NOMO-1 (cell line): ENCODE measurements around the gene NEK6.
A peak's percentile ranks its signal among the peaks of the same experiment; 100 is the strongest.
"Not testable (repeated sequence)": the region's sequence is repeated elsewhere in the genome, so short reads cannot be mapped to it uniquely, and the experiment has no call there.

Source experiments
- DNase-seq, 2 experiments: peaks; one replicate each; lab custom pipeline; 2025; ENCODE audit not compliant: unreplicated experiment in 2 of 2; lab: John Stamatoyannopoulos, UW

The NEK6 gene

DNA sequence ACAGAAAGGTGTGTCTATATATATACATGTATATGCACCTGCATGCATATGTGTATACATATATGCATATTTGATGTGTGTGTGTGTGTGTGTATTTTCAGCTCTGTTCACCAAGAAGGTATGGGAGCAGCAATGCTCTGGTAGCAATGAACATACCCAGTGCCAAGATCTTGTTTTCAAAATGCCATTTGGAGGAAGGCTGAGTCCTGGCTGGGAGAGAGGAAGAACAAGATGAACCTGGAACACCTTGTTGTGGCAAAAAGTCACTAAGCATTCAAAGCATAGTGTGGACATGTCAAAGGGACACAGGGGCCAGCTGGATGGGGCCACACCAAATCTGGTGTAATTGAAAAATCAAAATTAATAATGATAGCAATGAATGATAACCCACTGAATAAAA is 31.8 kb upstream of the NEK6 start:
- DNase-seq, result no peak

DNA sequence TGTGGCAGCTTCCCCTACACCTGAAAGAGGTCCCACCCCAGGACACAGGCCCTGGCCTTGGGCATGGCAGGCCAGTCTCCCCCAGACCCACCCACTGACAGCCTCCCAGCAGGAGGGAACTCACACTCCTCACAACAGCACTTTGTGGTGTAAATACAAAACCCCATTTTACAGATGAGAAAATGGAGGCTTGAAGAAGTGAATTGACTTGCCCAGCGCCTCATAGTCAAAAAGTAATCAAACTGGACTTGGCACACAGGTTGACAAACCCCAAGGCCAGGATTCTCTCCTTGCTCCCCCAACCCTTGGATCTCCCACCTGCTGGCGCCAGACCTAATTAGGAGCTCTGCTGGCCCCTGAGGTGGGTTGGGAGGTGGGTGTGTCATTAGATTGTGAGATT is 29.2 kb upstream of the NEK6 start:
- no peak for DNase-seq

DNA sequence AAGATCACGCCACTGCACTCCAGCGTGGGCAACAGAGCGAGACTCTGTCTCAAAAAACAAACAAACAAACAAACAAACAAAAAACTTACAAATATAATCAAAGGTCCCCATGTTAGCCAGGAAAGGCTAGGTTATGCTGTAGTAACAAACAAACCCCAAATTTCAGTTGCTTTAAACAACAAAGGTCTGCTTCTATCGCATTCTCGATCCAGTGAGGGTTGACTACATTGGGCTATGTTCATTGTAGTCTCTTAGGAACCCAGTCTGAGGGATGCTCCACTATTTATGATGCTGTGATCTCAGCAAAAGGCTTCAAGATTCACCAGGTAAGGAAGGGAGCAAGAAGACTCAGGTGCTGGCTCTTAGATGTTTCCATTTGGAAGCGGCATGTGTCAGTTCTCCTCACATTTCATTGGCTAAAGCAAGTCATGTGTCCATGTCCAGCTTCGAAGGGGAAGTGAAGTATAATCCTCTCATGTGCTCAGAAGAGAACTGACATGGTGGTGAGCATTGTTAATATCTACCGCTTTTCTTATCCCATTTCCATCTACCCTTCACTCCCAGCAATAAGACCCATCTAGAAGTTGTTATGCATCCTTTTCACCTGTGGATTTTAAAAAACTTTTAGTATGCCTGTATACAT is 26.5 kb upstream of the NEK6 start:
- DNase-seq, result no peak

DNA sequence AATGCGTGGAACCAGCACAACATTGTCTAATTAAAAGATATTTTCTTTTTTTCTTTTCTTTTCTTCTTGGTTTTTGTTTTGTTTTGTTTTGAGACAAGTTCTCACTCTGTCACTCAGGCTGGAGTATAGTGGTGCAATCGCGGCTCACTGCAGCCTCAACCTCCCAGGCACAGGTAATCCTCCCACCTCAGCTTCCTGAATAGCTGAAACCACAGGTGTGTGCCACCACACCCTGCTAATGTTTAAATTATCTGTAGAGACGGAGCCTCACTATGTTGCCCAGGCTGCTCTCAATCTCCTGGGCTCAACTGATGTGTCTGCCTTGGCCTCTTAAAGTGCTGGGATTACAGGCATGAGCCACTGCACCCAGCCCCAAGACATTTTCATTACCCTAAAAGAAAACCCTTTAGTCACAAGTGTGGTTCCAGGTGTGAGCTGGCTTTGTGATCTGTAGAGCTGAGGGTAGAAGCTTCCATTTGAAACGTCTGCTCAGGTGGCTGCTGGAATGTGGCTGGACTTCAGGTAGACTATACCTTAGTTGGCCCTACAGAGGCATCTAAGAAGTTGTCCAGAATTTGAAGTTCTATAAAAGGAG is 19.1 kb upstream of the NEK6 start:
- no peak for DNase-seq

DNA sequence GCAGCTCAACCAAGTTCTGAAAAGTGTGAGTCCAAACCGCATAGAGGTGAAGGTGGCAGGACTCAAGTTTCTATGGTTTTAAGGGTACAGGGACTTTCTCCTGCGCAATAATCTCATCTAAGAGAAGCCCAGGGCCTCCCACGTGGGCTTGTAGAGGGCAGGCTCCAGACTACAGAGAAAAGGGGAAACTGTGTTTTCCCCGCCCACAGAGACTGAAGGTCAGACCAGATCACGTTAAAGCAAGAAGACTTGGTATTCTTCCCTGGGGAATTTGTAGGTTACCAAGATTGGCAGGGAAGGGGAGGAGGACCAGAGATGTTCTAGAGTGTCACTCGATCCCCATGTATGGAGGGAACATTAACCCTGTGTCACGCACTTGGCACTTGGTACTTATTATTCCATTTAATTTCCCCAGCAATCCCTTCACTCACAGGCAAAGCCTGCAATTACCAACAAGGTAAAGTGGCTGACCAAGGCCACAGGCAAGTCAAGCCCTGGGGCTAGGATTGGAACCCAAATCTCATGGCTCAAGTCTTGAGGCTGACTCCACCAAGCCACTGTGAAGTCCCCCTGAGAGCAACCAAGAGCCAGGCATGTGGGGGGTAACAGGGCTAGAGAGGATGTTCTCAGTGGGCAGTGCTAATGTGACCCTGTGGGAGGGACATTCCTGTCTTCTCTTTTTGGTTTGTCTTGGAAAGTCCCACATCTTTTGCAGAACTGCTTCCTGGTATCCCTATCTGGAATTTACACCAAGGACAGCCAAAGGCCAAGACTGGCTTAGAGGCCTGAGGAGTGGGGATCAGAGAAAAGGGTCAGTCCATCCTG is 18.3 kb upstream of the NEK6 start:
- peak; percentile 82 to 86 for DNase-seq

DNA sequence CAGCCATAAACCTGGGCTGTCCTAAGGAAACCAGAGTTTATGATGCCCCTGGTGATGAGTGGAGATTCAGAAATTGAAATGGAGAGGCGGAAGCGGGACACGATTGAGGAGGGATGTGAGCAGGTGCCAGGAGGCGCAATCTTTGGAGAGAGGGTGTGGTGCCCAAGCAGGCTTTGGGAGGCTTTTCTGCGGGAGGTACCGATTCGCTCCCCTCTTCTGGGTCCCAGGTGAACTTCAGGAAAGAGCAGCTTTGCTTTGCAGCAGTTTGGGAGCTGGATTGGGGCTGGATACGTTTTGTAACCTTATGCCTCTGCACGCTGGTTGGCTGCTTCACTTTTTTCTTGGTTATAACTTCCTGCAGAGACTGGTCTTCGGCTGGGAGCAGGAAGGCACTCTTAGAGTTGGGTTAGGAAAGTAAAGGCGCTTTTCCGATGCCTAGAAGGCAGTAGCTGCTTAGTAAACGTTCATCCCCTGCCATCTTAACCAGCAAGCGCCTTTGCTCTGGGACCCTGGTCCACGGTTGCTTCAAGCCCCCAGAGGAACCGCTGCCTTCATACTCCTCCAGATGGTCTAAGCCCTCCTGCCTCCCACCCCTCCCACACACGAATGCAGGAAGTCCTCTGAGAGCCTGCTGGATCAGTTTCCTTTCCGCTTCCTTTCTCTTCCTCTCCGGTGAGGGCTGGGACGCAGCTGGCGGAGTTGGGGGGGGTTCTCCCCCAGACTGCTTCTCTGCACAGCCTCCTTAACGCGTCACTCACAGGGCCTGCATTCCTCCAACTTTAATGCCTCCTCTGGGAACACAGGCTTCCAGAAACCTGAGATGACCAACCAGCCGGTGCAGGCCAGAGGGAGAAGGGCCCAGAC is 15.2 kb upstream of the NEK6 start:
- peak; percentile 40 to 72 for DNase-seq

DNA sequence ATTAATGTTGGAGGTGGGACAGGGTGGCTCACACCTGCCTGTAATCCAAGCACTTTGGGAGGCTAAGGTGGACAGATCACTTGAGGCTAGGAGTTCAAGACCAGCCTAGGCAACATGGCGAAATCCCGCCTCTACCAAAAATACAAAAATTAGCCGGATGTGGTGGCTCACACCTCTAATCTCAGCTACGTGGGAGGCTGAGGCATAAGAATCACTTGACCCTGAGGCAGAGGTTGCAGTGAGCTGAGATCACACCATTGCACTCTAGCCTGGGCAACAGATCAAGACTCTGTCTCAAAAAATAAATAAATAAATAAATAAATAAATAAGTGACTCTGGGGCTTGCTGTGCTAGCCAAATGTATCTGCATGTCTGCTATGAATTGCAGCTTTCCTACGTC is 10.4 kb upstream of the NEK6 start:
- not testable (repeated sequence) for DNase-seq

DNA sequence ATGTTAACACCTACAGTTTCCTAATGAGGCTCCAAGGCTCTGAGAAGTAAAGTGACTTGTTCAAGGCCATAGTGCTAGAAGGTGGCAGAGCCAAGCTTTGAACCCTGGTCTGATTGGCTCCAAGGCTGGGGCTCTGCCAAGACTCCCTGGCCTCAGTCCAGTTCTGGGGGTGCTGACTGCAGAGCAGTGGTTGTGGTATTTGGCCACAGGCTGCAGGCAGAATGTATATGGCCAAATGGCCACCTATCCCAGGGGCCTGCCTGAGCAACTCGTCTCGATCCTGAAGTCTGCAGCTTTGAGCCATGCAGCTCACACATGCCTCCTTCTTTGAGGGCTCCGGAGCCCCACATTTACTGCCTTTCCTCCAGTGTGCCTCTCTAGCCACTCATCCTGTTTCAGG is 9.7 kb upstream of the NEK6 start:
- DNase-seq, result no peak

DNA sequence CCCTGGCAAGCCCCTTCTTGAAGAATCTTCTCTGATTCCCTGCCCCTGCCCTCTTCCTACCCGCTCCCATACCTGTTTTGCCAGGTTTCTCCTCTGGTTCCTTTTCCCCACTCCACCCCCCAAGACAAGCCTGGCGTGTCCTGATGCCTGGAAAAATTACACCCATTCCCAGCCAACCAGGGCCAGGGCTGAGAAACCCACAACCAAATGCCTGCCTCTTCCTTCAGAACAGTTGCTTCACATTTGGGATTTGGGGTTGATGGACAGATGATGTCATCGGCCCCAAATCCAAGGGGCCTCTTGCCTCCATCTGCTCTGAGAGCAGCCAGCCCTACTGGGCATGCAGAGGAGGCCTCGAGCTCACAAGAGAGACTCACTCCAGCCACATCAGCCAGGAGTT is 8.8 kb upstream of the NEK6 start:
- DNase-seq, result no peak

DNA sequence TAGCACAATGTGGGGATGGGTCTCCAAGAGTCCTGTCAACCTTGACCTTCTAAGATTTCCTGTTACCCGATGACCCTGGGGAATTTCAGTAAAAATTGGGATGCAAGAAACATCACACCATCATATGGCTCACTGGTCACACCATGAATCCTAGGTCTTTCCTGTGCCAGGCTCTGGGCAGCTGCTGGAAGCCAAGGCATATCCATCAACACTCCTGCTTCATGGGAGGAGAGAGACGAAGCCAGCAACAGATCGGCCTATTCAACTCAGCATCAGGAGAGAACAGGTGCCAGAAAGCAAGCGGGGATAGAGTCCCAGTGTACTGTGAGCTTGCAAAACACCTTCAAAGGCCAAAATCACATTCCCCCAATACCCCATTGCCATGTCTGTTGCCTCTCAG is 6.5 kb upstream of the NEK6 start:
- DNase-seq, result no peak

DNA sequence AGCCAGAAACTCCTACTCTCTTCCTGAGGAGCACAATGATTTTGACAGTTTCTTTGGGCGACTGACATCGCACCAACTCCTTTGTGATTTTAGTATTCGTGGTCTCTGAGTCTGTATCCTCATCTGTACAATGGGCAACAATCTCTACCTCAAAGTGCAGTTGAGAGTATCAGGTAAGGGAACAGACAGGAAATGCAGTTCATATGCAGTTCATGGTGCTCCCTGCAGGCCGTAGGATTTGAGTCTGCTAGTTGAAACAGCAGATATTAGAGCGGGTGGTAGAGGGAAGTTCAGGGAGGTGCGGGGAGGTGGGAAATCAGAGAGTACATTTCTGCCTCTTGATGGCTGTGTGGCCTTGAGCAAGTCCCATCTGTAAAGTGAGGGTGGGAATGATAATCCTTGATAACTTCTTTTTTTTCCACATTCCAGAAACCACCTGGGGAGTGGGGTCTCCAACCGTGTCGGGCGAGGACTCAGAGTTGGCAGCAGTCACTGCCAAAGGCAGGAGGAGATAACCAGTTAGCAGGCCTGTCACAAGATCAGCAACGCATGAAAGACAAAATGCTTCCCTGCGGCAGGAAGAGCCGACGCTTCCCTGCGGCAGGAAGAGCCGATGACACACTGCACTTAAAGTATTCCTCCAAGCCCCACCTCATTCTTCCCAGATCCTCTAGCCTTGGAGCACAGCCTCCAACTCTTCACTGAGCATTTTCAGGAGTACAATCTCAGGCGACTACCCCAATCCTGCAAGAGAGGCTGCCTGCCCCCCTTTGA is 6.0 kb upstream of the NEK6 start:
- no peak for DNase-seq

DNA sequence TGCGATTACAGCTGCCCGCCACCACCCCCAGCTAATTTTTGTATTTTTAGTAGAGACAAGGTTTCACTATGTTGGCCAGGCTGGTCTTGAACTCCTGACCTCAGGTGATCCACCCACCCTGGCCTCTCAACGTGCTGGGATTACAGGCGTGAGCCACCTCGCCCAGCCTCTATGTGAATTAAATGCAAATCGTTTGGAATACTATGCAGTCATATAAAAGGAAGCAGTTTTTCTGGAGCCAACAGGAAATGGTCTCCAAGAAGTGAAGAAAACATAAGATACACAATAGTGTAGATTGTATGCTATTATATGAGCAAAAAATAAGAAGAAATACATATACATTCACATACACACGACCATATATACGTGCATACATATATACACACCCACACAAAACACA is 4.9 kb upstream of the NEK6 start:
- not testable (repeated sequence) for DNase-seq

DNA sequence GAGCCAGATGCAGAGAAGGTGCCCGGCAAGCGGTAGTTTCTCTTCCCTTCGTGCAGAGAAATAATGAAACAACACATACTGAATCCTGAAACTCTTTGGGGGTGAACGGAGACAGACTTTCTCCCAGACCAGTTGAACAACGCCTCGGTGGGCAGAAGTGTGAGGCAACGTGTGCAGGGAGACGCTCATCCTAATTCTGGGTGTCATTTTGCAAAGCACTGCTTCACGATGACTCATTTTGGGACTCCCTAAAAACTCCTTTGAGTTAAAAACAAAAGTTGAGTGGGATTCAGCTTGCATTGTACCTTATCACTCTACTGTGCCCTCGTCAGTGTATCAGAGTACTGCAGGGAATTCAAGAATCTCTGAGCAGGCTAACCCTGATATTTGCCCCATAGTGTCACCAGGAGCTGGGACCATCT is 3.5 kb upstream of the NEK6 start:
- DNase-seq, result peak in 1 of 2 experiments; percentile 37

DNA sequence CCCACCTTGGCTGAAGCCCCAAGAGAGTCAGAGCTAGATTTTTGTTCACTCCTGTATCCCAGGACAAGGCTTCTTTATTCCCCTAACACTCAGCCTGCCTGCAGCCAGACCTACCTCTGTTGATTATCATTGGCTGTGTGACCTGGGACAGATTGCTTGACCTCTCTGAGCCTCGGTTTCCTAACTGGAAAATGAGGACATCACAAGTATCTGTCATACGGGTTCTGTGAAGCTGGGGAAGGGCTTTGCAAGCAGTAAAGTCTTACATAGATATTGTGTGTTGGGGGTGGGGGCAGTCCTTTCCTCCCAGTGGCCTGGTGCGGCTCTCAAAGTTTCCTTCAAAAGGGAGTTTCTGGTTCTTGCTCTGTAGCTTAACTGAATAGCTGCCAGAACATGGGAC is 2.5 kb upstream of the NEK6 start:
- no peak for DNase-seq

DNA sequence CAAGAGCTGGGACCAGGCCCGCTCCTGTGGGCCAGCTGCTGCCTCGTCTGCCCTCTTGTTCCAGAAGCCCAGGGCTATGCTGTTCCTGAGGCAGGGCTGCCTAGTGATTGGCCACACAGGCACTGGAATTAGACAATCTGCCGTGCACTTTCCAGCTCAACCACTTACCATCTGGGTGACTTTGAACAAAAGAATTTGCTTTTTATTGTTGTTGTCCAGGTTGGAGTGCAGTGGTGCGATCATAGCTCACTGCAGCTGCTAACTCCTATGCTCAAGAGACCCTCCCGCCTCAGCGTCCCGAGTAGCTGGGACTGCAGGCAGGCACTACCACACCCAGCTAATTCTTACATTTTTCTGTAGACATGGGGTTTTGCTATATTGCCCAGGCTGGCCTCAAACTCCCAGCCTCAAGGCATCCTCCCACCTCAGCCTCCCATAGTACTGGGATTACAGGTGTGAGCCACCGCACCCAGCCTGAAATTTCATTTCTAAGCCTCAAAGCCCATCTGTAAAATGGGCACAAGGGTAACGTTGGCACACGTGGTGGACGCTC is 1.2 kb upstream of the NEK6 start:
- no peak for DNase-seq

DNA sequence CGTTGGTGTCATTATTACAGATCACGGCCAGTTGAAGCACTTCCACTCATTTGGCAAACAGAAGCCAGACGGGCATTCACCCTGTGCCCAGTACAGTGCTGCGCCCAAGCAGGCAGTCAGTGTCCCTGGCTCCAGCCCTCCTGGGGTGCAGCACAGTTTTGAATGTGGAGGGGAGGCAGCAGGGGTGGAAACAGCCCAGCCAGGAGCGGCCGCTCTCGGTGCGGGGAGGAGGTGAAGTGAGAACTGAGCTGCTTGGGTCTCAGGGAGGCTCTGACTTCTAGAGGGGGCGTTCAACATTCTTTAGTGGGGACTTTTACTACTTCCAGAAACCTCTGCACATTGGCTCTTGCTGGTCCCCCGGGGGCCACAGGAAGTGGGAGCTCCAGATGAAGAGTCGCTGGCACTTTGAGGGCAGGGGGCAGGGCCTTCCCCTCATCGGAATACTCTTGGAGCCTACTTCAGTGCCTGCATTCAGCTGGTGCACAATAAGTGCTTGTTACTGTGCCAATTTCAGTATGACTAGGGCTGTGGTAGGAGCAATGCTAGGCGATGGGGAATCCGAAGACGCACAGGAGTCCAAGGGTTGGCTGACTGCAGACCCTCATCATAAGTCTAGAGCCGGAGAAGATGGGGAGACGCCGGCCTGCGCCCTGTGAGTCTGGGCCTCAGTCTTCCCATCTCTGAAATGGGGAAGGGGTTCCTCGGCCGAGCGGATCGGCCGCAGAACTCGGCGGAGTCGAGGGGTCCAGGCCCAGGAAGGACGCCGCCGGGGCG is 492 bp upstream of the NEK6 start:
- DNase-seq, result no peak

DNA sequence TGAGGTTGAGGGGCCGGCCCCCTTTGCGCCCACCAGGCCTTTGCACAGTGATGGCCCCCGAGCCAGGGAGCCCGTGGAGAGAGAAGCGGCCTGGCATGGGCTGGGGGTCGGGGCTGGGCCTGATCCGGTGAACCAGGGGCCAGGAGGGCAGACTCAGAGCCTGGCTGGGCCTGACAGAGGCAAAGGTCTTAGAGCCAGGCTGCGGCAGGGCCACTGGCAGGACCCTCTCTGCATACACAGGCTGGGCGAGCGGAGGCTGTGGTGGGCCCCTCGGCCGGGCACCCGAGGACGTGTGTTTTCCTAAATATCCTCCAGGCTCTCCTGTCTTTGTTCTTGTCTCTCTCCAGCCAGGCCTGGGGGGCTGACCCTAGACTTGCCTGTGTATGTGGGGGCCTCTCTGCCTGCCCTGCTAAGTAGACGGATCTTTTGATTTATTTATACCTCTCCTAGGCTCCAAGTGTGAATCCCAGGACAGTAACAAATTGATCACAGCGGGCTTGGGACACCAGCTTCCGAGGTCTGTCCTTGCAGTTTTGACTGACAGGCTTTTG is 933 bp downstream of the NEK6 start:
- DNase-seq, result no peak

DNA sequence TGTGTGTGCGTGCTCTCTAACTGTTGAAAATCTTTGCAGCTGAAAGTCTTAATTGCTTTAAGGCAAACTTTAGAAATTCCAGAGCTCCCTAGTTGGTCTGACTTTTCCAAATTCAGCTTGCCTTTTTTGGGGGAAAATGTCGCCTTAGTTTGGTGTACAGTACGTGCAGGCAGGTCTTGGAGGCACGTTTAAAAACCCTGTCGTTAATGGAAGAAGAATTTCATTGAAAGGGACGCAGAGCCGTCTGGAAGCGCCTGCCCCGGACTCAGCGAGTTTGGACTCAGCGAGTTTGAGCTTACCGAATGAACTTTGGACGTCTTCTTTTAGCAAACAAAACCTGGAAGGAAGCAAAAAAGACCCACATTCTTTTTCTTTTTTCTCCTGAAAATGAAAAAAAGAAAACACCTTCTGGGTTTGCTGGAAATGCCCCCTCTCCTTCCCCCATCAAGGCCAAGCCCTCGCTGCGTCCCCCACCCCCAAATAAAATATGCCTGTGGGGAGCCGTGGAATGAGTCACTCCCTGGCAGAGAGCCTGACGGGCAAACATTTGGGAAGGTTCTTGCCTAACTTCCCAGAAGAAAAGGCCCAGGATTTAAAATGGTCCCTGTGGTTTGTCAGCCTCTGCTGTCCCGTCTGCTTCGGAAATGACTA is 1.5 kb downstream of the NEK6 start:
- DNase-seq, result peak in 1 of 2 experiments; percentile 24
